ENCODE data around the gene SPON1.
A peak's percentile ranks its signal among the peaks of the same experiment; 100 is the strongest.

DNA sequence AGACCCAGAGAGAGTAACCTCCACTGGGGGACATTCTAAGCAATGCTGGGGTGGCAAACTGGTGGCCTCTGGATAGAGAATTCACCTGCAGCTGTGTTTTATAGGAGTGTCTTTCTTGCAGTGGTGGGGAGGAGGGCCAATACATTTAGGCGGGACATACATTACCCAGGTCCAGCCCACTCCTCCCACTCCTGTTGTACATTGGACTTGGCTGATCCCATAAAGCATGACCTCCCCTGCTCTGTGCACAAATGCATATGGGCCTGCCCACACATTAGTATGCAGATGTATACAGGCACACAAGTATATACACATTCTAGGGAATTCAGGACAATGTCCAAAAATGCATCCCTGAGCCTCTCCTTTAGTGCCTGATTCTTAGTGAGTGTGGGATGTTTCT lies 297.4 kb downstream of the SPON1 start:
- TF ChIP-seq RFX5 (IDR thresholded peaks at IDR 0.05; ENCODE audit: borderline replicate concordance, low read depth, low read length) (no peak), JUND (IDR thresholded peaks at IDR 0.05; ENCODE audit: low read length) (no peak), POLR2A (IDR thresholded peaks at IDR 0.05; ENCODE audit: control extremely low read depth in 1 of 2, low read depth in 2 of 2, low read length in 2 of 2) (no peak), TEAD4 (IDR thresholded peaks at IDR 0.05; ENCODE audit: low read depth, low read length) (no peak), CTCF (IDR thresholded peaks at IDR 0.05; ENCODE audit: control extremely low read depth in 1 of 3, insufficient read depth in 1 of 3, low read depth in 1 of 3, low read length in 3 of 3) (no peak), SRF (IDR thresholded peaks at IDR 0.05; ENCODE audit: low read depth, low read length) (no peak), ZNF274 (IDR thresholded peaks at IDR 0.05; ENCODE audit: borderline replicate concordance, extremely low read depth, low read length) (no peak), EZH2 (IDR thresholded peaks at IDR 0.05; ENCODE audit: low read depth, low read length, severe bottlenecking) (no peak), EP300 (IDR thresholded peaks at IDR 0.05; ENCODE audit: borderline replicate concordance in 1 of 2, low read depth in 2 of 2, low read length in 2 of 2) (no peak), TAF7 (optimal IDR thresholded peaks at IDR 0.05; ENCODE audit: borderline replicate concordance, low read depth, low read length) (no peak), POLR2AphosphoS5 (IDR thresholded peaks at IDR 0.05; ENCODE audit: low read depth, low read length) (0 out of 2 replicates have a peak, but pooled peaks have one; percentile 6), GABPA (IDR thresholded peaks at IDR 0.05; ENCODE audit: borderline replicate concordance, insufficient read depth, low read length) (no peak)
